ENCODE data around the gene ST6GALNAC3. TPM values are rescaled to one million over a fixed set of nuclear protein-coding genes. Genes with fewer than 3 reads are reported as not detected.

The ST6GALNAC3 gene
- total RNA-seq, 4 donors from 2014 or later: 1.00 to 5.7 (median 1.9) TPM; not detected in 1

DNA sequence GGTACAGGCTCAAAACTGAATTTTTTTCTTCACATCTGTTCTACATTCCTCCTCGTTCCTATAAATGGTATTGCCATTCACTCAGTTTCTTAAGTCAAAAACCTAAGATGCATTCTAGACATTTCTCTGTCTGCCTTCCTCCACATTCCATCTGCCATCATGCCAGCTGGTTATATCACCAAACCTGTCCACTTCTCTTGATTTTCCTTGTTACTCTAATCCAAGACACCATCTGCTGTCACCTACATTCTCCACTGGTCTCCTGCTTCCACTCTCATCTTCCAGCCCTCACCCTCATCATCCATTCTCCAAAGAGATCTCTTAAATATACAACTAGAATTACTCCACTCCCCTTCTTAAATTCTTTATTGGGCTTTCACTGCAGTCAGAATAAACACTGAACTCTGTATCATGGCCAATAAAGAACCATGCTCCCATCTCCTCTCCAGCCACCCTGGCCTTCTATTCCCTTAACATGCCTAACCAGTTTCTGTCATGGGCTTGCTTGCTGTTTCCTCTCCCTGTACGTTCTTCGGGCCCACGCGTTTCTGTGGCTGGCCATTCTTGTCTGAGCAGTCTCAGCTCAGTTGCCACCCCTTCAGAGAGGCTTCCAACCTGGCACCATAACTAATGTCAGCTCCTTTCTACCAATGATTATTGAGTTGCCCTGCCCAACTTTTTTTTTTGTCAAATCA lies 278.3 kb downstream of the ST6GALNAC3 start:
- in situ Hi-C loops (cut with MboI; ENCODE audit: low pct_ligation_motif_present in 1 of 4, low pct_unique_long_range_greater_than_20kb in 1 of 4, low sequenced_read_pairs in 3 of 4): no loop called here
- H3K9me3 ChIP-seq: no peaks in the 10 kb centered on the region
- TF ChIP-seq, protein P1, sequence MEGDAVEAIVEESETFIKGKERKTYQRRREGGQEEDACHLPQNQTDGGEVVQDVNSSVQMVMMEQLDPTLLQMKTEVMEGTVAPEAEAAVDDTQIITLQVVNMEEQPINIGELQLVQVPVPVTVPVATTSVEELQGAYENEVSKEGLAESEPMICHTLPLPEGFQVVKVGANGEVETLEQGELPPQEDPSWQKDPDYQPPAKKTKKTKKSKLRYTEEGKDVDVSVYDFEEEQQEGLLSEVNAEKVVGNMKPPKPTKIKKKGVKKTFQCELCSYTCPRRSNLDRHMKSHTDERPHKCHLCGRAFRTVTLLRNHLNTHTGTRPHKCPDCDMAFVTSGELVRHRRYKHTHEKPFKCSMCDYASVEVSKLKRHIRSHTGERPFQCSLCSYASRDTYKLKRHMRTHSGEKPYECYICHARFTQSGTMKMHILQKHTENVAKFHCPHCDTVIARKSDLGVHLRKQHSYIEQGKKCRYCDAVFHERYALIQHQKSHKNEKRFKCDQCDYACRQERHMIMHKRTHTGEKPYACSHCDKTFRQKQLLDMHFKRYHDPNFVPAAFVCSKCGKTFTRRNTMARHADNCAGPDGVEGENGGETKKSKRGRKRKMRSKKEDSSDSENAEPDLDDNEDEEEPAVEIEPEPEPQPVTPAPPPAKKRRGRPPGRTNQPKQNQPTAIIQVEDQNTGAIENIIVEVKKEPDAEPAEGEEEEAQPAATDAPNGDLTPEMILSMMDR (IDR thresholded peaks at IDR 0.05): no peak
- TF ChIP-seq POLR2A (IDR thresholded peaks at IDR 0.05): no peak
- TF ChIP-seq EP300 (IDR thresholded peaks at IDR 0.05; ENCODE audit: low read depth): no peak
- H3K36me3 ChIP-seq: no peaks in the 10 kb centered on the region
- 90 to 91% methylated on average over 5 of the region's 5 CpGs for WGBS, 2 donors (ENCODE audit: low coverage in 1 of 2)
- no peaks in the 10 kb centered on the region for H3K4me1 ChIP-seq
- no peaks in the 10 kb centered on the region for H3K27me3 ChIP-seq
- H3K27ac ChIP-seq: no peak overlapping the region
- DNase-seq: no peak
- intact Hi-C loops (cut with DNase I; ENCODE audit: low total_unique reads): no loop called here
- H3K4me3 ChIP-seq: no peak overlapping the region

DNA sequence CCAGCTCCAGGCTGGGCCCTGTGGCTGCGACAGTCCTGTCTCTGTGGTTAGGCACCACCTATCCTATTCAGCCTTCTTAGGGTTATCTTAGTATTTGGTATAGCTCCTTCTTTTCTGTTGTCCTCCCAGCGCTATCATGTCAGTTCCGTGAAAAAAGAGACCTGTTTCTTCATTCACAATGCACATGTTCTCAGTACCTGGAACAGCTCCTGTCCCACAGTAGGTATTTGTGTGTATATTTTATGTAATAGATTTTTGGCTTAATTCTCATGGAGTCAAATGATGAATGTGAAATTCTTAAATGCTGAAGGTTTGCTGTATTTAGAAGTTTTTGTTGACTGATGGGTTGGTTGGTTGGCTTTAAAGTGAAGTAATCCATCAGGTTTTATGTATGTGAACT lies 279.7 kb downstream of the ST6GALNAC3 start:
- no peaks in the 10 kb centered on the region for H3K4me1 ChIP-seq
- no peaks in the 10 kb centered on the region for H3K36me3 ChIP-seq
- intact Hi-C loops (cut with DNase I; ENCODE audit: low total_unique reads) (no loop called here), in situ Hi-C loops (cut with MboI; ENCODE audit: low pct_ligation_motif_present in 1 of 4, low pct_unique_long_range_greater_than_20kb in 1 of 4, low sequenced_read_pairs in 3 of 4) (no loop called here)
- 88 to 97% methylated on average over 3 of the region's 3 CpGs for WGBS, 2 donors (ENCODE audit: low coverage in 1 of 2)
- H3K4me3 ChIP-seq: no peak overlapping the region
- H3K9me3 ChIP-seq: no peaks in the 10 kb centered on the region
- DNase-seq: no peak
- no peaks in the 10 kb centered on the region for H3K27me3 ChIP-seq
- H3K27ac ChIP-seq: no peak overlapping the region
- TF ChIP-seq, protein P1 (IDR thresholded peaks at IDR 0.05): no peak
- TF ChIP-seq POLR2AphosphoS5 (IDR thresholded peaks at IDR 0.05): no peak
- TF ChIP-seq POLR2A (IDR thresholded peaks at IDR 0.05): no peak
- TF ChIP-seq EP300 (IDR thresholded peaks at IDR 0.05; ENCODE audit: low read depth): no peak

DNA sequence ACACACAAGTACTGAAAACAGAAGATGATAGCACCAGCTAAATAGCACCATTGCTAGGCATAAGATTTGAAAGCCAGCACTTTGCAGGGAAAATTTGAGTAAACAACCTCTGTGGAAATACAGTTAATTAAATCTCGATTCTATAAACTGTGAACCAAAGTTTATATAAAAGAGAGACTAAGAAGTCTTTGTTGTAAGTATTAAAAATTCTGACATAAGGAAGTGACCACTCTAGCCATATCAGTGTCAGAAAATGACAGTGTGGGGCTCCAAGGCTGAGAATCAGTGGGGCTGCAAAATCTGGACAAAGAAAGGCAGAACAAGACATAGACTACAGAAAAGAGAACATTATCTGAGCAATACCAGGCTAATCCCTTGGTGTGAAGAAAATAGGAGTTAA lies 292.2 kb downstream of the ST6GALNAC3 start:
- no peak for DNase-seq
- H3K9me3 ChIP-seq: no peaks in the 10 kb centered on the region
- in situ Hi-C loops (cut with MboI; ENCODE audit: low pct_ligation_motif_present in 1 of 4, low pct_unique_long_range_greater_than_20kb in 1 of 4, low sequenced_read_pairs in 3 of 4): no loop called here
- no peak overlapping the region for H3K4me3 ChIP-seq
- WGBS, 2 donors (ENCODE audit: low coverage in 1 of 2): 50 to 55% methylated on average over 1 of the region's 1 CpG
- H3K27me3 ChIP-seq: no peaks in the 10 kb centered on the region
- intact Hi-C loops (cut with DNase I; ENCODE audit: low total_unique reads): no loop called here
- H3K27ac ChIP-seq: no peak overlapping the region
- H3K4me1 ChIP-seq: no peaks in the 10 kb centered on the region
- no peaks in the 10 kb centered on the region for H3K36me3 ChIP-seq
- TF ChIP-seq POLR2AphosphoS5 (IDR thresholded peaks at IDR 0.05) (no peak), EP300 (IDR thresholded peaks at IDR 0.05; ENCODE audit: low read depth) (no peak), POLR2A (IDR thresholded peaks at IDR 0.05) (no peak)
- TF ChIP-seq, protein P1 (IDR thresholded peaks at IDR 0.05): no peak

DNA sequence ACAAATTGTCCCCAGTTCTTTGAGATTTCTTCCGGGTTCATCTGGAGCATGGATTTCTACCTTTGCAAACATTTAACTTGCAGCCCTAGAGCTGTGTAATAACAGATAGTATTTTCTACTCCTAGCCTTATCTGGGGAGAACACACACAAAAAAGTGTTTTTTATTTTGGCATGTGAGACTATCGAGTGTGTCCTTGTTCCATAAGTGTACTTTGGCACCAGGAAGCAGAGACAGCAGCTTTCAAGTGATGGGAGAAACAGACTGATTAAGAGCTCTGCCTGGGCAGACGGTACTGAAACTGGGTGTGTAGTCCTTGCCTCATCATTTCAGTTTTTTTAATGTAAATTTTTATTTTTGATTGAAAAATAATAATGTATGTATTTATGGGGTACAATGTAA lies 297.4 kb downstream of the ST6GALNAC3 start:
- no peak for DNase-seq
- in situ Hi-C loops (cut with MboI; ENCODE audit: low pct_ligation_motif_present in 1 of 4, low pct_unique_long_range_greater_than_20kb in 1 of 4, low sequenced_read_pairs in 3 of 4) (no loop called here), intact Hi-C loops (cut with DNase I; ENCODE audit: low total_unique reads) (no loop called here)
- no peak overlapping the region for H3K4me3 ChIP-seq
- no peaks in the 10 kb centered on the region for H3K36me3 ChIP-seq
- TF ChIP-seq, protein P1 (IDR thresholded peaks at IDR 0.05): no peak
- TF ChIP-seq POLR2A (IDR thresholded peaks at IDR 0.05) (no peak), POLR2AphosphoS5 (IDR thresholded peaks at IDR 0.05) (no peak), EP300 (IDR thresholded peaks at IDR 0.05; ENCODE audit: low read depth) (no peak)
- WGBS, 2 donors (ENCODE audit: low coverage in 1 of 2): 53 to 65% methylated on average over 3 of the region's 3 CpGs
- no peaks in the 10 kb centered on the region for H3K9me3 ChIP-seq
- no peaks in the 10 kb centered on the region for H3K4me1 ChIP-seq
- H3K27ac ChIP-seq: no peak overlapping the region
- H3K27me3 ChIP-seq: no peaks in the 10 kb centered on the region
